Measurements from ENCODE around the gene HOXB2. TPM values are rescaled to one million over a fixed set of nuclear protein-coding genes. Genes with fewer than 3 reads are reported as not detected.

HOXB2 gene
- total and polyA plus RNA-seq, 9 of the 15 experiments (the other 6 are each of a cell fraction or from before 2014, with no cell fraction given), result 2.1 to 97.7 (median 21.2) TPM

DNA sequence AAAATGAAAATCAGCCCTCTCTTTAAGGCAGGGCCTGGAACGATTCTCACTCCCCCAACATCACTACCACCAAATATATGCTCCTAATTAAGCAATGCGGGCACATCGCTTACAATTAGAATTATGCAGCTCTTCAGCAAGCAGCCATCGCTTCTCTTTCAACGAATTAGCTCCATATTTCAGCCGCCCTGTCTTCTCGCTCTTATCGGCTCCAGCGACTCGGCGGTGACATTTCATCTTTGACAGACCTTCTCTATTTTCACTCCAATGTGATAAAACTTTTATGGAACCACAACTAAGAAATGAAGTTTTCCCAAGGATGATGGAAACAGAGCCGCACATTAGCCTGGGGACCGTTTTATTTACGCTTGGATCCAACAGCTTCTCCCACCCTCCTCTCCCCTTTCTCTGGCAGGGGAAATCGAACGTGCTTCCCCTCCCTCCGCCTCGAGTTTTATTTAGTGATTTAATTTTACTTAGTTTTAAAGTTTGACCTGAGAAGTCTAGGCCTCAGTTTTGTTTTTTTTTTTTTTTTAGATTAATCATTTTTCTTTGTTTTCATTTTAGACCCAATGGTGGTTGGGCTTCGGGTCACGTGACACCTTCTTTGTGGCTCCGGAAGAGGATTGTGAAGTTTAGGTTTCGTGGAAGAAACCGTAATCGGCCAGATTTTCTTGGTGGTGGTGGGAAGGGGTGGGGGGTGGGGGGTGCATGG lies 3.1 kb upstream of the HOXB2 start (continued):
- TF ChIP-seq, protein P1, sequence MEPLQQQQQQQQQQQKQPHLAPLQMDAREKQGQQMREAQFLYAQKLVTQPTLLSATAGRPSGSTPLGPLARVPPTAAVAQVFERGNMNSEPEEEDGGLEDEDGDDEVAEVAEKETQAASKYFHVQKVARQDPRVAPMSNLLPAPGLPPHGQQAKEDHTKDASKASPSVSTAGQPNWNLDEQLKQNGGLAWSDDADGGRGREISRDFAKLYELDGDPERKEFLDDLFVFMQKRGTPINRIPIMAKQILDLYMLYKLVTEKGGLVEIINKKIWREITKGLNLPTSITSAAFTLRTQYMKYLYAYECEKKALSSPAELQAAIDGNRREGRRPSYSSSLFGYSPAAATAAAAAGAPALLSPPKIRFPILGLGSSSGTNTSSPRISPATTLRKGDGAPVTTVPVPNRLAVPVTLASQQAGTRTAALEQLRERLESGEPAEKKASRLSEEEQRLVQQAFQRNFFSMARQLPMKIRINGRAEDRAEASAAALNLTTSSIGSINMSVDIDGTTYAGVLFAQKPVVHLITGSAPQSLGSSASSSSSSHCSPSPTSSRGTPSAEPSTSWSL (CRISPR knock-in tag; IDR thresholded peaks at IDR 0.05; ENCODE audit: borderline replicate concordance), result no peak
- TF ChIP-seq, protein P2, sequence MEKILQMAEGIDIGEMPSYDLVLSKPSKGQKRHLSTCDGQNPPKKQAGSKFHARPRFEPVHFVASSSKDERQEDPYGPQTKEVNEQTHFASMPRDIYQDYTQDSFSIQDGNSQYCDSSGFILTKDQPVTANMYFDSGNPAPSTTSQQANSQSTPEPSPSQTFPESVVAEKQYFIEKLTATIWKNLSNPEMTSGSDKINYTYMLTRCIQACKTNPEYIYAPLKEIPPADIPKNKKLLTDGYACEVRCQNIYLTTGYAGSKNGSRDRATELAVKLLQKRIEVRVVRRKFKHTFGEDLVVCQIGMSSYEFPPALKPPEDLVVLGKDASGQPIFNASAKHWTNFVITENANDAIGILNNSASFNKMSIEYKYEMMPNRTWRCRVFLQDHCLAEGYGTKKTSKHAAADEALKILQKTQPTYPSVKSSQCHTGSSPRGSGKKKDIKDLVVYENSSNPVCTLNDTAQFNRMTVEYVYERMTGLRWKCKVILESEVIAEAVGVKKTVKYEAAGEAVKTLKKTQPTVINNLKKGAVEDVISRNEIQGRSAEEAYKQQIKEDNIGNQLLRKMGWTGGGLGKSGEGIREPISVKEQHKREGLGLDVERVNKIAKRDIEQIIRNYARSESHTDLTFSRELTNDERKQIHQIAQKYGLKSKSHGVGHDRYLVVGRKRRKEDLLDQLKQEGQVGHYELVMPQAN (IDR thresholded peaks at IDR 0.05; ENCODE audit: borderline replicate concordance), result no peak
- 0 out of 2 replicates have a peak, but pooled peaks have one; percentile 28 for TF ChIP-seq NCOR1 (IDR thresholded peaks at IDR 0.05)
- TF ChIP-seq RBM34 (IDR thresholded peaks at IDR 0.05; ENCODE audit: borderline replicate concordance, insufficient read depth, low read length), result no peak
- peak; percentile 65 for TF ChIP-seq BHLHE40 (IDR thresholded peaks at IDR 0.05; ENCODE audit: low read length)
- TF ChIP-seq ZNF311 (CRISPR knock-in tag; IDR thresholded peaks at IDR 0.05), result no peak
- no peak for TF ChIP-seq ZNF318 (IDR thresholded peaks at IDR 0.05; ENCODE audit: borderline replicate concordance in 1 of 2, low read depth in 1 of 2)
- no peak for TF ChIP-seq EHMT2 (IDR thresholded peaks at IDR 0.05)
- TF ChIP-seq HDAC2 (IDR thresholded peaks at IDR 0.05), result no peak; the same call in none of the 2 replicates
- TF ChIP-seq, protein P3, sequence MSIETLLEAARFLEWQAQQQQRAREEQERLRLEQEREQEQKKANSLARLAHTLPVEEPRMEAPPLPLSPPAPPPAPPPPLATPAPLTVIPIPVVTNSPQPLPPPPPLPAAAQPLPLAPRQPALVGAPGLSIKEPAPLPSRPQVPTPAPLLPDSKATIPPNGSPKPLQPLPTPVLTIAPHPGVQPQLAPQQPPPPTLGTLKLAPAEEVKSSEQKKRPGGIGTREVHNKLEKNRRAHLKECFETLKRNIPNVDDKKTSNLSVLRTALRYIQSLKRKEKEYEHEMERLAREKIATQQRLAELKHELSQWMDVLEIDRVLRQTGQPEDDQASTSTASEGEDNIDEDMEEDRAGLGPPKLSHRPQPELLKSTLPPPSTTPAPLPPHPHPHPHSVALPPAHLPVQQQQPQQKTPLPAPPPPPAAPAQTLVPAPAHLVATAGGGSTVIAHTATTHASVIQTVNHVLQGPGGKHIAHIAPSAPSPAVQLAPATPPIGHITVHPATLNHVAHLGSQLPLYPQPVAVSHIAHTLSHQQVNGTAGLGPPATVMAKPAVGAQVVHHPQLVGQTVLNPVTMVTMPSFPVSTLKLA (conservative IDR thresholded peaks at IDR 0.05), result peak in 1 of 2 experiments; percentile 53; a peak in 1 of 4 replicates
- no peak; the same call in 1 of the 2 replicates for TF ChIP-seq IFI16 (CRISPR knock-in tag; IDR thresholded peaks at IDR 0.05)
- no peak for TF ChIP-seq NFE2 (IDR thresholded peaks at IDR 0.05; ENCODE audit: low read depth)
- no peak for TF ChIP-seq ZKSCAN1 (IDR thresholded peaks at IDR 0.05; ENCODE audit: low read depth, low read length)
- no peak for TF ChIP-seq ZKSCAN3 (CRISPR knock-in tag; IDR thresholded peaks at IDR 0.05)
